ENCODE measurements around the gene BEST1.

The BEST1 gene

DNA sequence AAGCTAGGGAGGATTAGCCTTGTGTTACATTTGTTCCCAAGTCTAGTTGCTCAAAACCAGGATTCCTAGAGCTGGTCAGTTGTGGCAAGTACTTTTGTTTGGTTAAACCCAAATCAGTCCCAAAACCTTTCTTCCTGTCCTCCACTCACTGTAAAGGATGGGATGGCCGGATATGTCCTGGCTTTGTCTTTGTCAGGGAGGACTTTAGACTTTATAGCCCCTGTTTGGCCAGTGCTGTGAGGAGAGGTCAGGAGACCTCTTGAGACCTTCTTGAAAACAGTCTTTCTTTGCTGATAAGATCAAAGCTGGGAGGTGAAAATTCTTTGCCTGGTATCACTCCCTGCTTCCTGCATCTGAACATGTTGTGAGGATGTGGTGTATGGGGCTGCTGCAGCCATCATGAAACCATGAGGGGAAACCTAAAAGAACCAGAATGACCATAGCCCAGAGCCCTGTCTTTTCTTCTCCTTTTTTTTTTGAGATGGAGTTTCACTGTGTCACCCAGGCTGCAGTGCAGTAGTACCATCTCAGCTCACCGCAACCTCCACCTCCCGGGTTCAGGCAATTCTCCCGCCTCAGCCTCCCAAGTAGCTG, 60.9 kb downstream of the BEST1 start:
- TF ChIP-seq, protein P1, sequence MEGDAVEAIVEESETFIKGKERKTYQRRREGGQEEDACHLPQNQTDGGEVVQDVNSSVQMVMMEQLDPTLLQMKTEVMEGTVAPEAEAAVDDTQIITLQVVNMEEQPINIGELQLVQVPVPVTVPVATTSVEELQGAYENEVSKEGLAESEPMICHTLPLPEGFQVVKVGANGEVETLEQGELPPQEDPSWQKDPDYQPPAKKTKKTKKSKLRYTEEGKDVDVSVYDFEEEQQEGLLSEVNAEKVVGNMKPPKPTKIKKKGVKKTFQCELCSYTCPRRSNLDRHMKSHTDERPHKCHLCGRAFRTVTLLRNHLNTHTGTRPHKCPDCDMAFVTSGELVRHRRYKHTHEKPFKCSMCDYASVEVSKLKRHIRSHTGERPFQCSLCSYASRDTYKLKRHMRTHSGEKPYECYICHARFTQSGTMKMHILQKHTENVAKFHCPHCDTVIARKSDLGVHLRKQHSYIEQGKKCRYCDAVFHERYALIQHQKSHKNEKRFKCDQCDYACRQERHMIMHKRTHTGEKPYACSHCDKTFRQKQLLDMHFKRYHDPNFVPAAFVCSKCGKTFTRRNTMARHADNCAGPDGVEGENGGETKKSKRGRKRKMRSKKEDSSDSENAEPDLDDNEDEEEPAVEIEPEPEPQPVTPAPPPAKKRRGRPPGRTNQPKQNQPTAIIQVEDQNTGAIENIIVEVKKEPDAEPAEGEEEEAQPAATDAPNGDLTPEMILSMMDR (IDR thresholded peaks at IDR 0.05), result no peak
- H2AFZ ChIP-seq, result no peak overlapping the region

DNA sequence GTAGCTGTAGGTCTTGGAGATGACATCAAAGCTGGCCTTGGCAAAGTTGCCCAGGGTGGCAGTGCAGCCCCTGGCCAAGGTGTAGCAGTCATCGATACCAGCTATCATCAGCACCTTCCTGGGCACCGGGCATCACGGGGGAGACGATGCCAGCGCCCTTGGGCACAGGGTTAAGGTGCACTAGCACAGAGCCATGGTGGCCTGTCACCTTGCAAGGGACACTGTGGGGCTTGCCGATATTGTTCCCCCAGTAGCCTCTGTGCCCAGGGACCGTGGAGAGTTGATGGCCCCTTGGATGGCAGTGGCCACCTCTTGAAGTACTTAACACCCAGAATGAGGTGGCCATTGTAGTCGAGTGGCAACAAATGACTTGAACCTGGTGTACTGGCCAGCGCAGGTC, 61.7 kb downstream of the BEST1 start:
- H3K4me3 ChIP-seq (ENCODE audit: low read depth, low read length), result no peak overlapping the region
- no peak overlapping the region for H3K27ac ChIP-seq
- no peaks in the 10 kb centered on the region for H3K79me2 ChIP-seq
- no peak overlapping the region for H3K4me2 ChIP-seq (ENCODE audit: low read length)
- H3K9ac ChIP-seq, result no peak overlapping the region
- no peak overlapping the region for H2AFZ ChIP-seq
- H3K4me1 ChIP-seq, result no peaks in the 10 kb centered on the region
- H3K36me3 ChIP-seq (ENCODE audit: control insufficient read depth, insufficient read depth, low read length), result no peaks in the 10 kb centered on the region
- no peaks in the 10 kb centered on the region for H3K9me3 ChIP-seq (ENCODE audit: control insufficient read depth, low read length)
- TF ChIP-seq, protein P1 (IDR thresholded peaks at IDR 0.05), result no peak
- H3K27me3 ChIP-seq (ENCODE audit: control insufficient read depth, insufficient read depth, low read length), result no peaks in the 10 kb centered on the region

More for the DNA sequence above, 60.9 kb downstream of the BEST1 start:
- H3K27ac ChIP-seq, result no peak overlapping the region
- H3K4me2 ChIP-seq (ENCODE audit: low read length), result no peak overlapping the region
- no peaks in the 10 kb centered on the region for H3K27me3 ChIP-seq (ENCODE audit: control insufficient read depth, insufficient read depth, low read length)
- no peak overlapping the region for H3K9ac ChIP-seq
- no peak overlapping the region for H3K4me3 ChIP-seq (ENCODE audit: low read depth, low read length)
- H3K36me3 ChIP-seq (ENCODE audit: control insufficient read depth, insufficient read depth, low read length), result no peaks in the 10 kb centered on the region
- no peaks in the 10 kb centered on the region for H3K4me1 ChIP-seq
- H3K79me2 ChIP-seq, result no peaks in the 10 kb centered on the region
- no peaks in the 10 kb centered on the region for H3K9me3 ChIP-seq (ENCODE audit: control insufficient read depth, low read length)

DNA sequence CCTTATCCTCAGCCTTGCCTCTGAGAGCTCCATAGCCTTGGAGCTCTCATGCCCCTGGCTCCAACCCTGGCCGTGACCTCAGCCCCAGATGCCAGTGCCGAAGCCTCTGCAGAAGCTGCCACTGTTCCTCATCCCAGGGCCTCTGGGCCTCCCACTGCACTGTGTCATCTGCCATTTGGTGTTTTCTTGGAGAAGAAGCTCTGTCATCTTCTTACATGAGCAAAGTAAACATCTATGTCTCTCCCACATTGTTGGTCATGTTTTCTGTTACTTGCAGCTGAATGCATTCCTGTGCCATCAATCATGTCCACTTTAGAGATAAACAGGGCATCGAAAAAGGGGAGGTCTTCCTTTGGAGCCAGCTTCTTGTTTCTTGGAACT, 62.3 kb downstream of the BEST1 start:
- H3K79me2 ChIP-seq, result no peaks in the 10 kb centered on the region
- H3K36me3 ChIP-seq (ENCODE audit: control insufficient read depth, insufficient read depth, low read length), result no peaks in the 10 kb centered on the region
- no peaks in the 10 kb centered on the region for H3K9me3 ChIP-seq (ENCODE audit: control insufficient read depth, low read length)
- H3K4me3 ChIP-seq (ENCODE audit: low read depth, low read length), result no peak overlapping the region
- TF ChIP-seq, protein P1 (IDR thresholded peaks at IDR 0.05), result no peak
- no peaks in the 10 kb centered on the region for H3K27me3 ChIP-seq (ENCODE audit: control insufficient read depth, insufficient read depth, low read length)
- no peak overlapping the region for H2AFZ ChIP-seq
- no peaks in the 10 kb centered on the region for H3K4me1 ChIP-seq
- no peak overlapping the region for H3K27ac ChIP-seq
- H3K4me2 ChIP-seq (ENCODE audit: low read length), result no peak overlapping the region
- no peak overlapping the region for H3K9ac ChIP-seq

DNA sequence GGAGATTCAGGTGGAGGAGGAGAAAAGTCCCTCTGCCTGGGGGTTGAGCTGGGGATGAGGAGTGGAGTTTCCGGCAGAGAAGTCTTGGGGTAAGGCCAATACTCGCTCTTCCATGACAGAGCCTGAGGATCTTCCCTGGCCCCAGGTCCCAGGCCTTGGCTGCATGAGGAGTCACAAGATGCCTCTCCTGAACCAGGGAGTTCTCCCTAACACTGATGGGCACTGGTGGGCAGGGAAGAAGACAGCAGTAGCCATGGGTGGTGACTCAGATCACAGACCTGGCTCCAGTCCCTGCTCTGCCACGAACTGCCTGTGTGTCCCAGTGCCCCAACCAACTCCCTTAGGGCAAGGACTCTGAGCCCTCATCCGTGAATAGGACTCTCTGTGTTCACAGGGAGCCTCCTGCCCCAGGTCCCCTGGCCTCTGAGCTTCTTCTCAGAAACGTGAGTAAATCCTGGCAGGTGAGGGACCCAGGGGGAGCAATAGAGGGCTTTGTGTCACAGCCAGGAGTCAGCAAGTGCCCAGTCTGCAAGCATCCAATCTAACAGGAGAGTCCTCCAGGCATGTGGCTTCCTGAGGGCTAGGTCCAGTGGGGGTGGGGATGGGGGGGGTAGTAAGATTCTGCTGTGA, 62.8 kb downstream of the BEST1 start:
- no peak overlapping the region for H3K4me2 ChIP-seq (ENCODE audit: low read length)
- H3K9ac ChIP-seq, result no peak overlapping the region
- no peaks in the 10 kb centered on the region for H3K36me3 ChIP-seq (ENCODE audit: control insufficient read depth, insufficient read depth, low read length)
- no peaks in the 10 kb centered on the region for H3K27me3 ChIP-seq (ENCODE audit: control insufficient read depth, insufficient read depth, low read length)
- TF ChIP-seq, protein P1 (IDR thresholded peaks at IDR 0.05), result no peak
- no peaks in the 10 kb centered on the region for H3K79me2 ChIP-seq
- H2AFZ ChIP-seq, result no peak overlapping the region
- no peak overlapping the region for H3K27ac ChIP-seq
- H3K4me3 ChIP-seq (ENCODE audit: low read depth, low read length), result no peak overlapping the region
- no peaks in the 10 kb centered on the region for H3K4me1 ChIP-seq
- H3K9me3 ChIP-seq (ENCODE audit: control insufficient read depth, low read length), result no peaks in the 10 kb centered on the region
